ENCODE results near the gene AOPEP. TPM values are rescaled to one million over a fixed set of nuclear protein-coding genes. Genes with fewer than 3 reads are reported as not detected.

Gene AOPEP
- total and polyA plus RNA-seq, 2 donors (not counting 1 experiment from before 2014, with no cell fraction given) = 66.1 to 94.1 TPM

DNA sequence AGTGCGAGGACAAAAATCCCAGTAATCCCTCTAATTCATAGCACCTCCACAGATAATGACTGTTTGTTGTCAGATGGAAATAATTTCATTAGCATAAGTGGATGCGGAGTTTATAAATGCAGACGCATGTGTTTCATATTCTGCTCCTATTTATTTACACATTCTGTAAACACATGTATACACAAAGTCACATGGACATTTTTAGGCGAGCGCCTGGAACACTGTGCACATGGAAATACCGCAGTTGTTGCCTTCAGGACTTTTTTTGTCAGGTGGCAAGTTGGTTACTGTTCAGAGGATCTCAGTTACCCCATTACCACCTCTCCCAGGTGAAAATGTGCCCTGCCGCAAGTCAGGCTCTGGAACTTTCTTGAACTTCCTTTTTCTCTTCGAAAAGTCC is 46.9 kb upstream of the AOPEP start:
- no peak for TF ChIP-seq EZH2 (IDR thresholded peaks at IDR 0.05; ENCODE audit: low read length, missing control alignments)
- TF ChIP-seq, protein P1, sequence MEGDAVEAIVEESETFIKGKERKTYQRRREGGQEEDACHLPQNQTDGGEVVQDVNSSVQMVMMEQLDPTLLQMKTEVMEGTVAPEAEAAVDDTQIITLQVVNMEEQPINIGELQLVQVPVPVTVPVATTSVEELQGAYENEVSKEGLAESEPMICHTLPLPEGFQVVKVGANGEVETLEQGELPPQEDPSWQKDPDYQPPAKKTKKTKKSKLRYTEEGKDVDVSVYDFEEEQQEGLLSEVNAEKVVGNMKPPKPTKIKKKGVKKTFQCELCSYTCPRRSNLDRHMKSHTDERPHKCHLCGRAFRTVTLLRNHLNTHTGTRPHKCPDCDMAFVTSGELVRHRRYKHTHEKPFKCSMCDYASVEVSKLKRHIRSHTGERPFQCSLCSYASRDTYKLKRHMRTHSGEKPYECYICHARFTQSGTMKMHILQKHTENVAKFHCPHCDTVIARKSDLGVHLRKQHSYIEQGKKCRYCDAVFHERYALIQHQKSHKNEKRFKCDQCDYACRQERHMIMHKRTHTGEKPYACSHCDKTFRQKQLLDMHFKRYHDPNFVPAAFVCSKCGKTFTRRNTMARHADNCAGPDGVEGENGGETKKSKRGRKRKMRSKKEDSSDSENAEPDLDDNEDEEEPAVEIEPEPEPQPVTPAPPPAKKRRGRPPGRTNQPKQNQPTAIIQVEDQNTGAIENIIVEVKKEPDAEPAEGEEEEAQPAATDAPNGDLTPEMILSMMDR (conservative IDR thresholded peaks at IDR 0.05 in 1 of 2, IDR thresholded peaks at IDR 0.05 in 1 of 2; ENCODE audit: low read depth in 1 of 2, low read length in 2 of 2) = no peak
- no peaks in the 10 kb centered on the region for H3K9me3 ChIP-seq (ENCODE audit: control insufficient read depth, insufficient read depth, low read depth, low read length)
- H3K27ac ChIP-seq (ENCODE audit: insufficient read depth, low read length) = no peak overlapping the region
- no peaks in the 10 kb centered on the region for H3K4me1 ChIP-seq (ENCODE audit: control insufficient read depth, extremely low read depth, insufficient read depth, low read length)
- H3K79me2 ChIP-seq (ENCODE audit: control insufficient read depth, insufficient read depth, low read length) = no peaks in the 10 kb centered on the region
- no peak overlapping the region for H3K4me2 ChIP-seq (ENCODE audit: extremely low read depth, insufficient read depth, low read length)
- H2AFZ ChIP-seq (ENCODE audit: low read length) = no peak overlapping the region
- H3K4me3 ChIP-seq (replicated peaks in 1 of 4; ENCODE audit: control extremely low read depth in 1 of 4, insufficient read depth in 1 of 4, low read depth in 3 of 4, low read length in 4 of 4) = no peak overlapping the region
- H3K9ac ChIP-seq (ENCODE audit: insufficient read depth, low read length) = no peak overlapping the region
- no peak for DNase-seq (ENCODE audit: low read depth in 2 of 2)
- no peaks in the 10 kb centered on the region for H3K36me3 ChIP-seq (ENCODE audit: control insufficient read depth, insufficient read depth, low read length)
- H4K20me1 ChIP-seq (ENCODE audit: control insufficient read depth, extremely low read depth, insufficient read depth, low read length) = no peaks in the 10 kb centered on the region
- no peaks in the 10 kb centered on the region for H3K27me3 ChIP-seq (ENCODE audit: control insufficient read depth, insufficient read depth, low read length)

DNA sequence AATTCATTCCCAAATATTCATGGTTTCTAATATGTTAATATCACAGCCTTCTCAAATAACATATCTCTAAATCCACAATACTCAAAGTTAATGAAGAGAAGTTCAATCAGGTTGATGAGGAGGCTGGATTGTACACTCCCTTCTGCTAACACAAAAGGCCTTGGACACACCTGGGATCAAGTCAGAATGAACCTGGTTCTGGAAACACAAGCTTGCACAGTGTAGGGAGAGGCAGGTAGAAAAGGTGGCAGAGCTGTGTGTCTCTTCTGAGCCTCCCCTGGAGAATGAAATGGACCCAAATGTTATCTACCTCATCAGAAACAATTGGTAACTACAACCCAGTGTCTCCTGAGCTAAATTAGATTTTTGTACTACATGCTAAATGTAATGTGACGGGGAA is 46.5 kb upstream of the AOPEP start:
- H4K20me1 ChIP-seq (ENCODE audit: control insufficient read depth, extremely low read depth, insufficient read depth, low read length) = no peaks in the 10 kb centered on the region
- no peak overlapping the region for H3K4me2 ChIP-seq (ENCODE audit: extremely low read depth, insufficient read depth, low read length)
- DNase-seq (ENCODE audit: low read depth in 2 of 2) = no peak
- H2AFZ ChIP-seq (ENCODE audit: low read length) = no peak overlapping the region
- H3K9me3 ChIP-seq (ENCODE audit: control insufficient read depth, insufficient read depth, low read depth, low read length) = no peaks in the 10 kb centered on the region
- H3K27me3 ChIP-seq (ENCODE audit: control insufficient read depth, insufficient read depth, low read length) = no peaks in the 10 kb centered on the region
- no peaks in the 10 kb centered on the region for H3K4me1 ChIP-seq (ENCODE audit: control insufficient read depth, extremely low read depth, insufficient read depth, low read length)
- H3K9ac ChIP-seq (ENCODE audit: insufficient read depth, low read length) = no peak overlapping the region
- no peak overlapping the region for H3K4me3 ChIP-seq (replicated peaks in 1 of 4; ENCODE audit: control extremely low read depth in 1 of 4, insufficient read depth in 1 of 4, low read depth in 3 of 4, low read length in 4 of 4)
- H3K79me2 ChIP-seq (ENCODE audit: control insufficient read depth, insufficient read depth, low read length) = no peaks in the 10 kb centered on the region
- TF ChIP-seq EZH2 (IDR thresholded peaks at IDR 0.05; ENCODE audit: low read length, missing control alignments) = no peak
- TF ChIP-seq, protein P1 (conservative IDR thresholded peaks at IDR 0.05 in 1 of 2, IDR thresholded peaks at IDR 0.05 in 1 of 2; ENCODE audit: low read depth in 1 of 2, low read length in 2 of 2) = no peak
- no peak overlapping the region for H3K27ac ChIP-seq (ENCODE audit: insufficient read depth, low read length)
- H3K36me3 ChIP-seq (ENCODE audit: control insufficient read depth, insufficient read depth, low read length) = no peaks in the 10 kb centered on the region

DNA sequence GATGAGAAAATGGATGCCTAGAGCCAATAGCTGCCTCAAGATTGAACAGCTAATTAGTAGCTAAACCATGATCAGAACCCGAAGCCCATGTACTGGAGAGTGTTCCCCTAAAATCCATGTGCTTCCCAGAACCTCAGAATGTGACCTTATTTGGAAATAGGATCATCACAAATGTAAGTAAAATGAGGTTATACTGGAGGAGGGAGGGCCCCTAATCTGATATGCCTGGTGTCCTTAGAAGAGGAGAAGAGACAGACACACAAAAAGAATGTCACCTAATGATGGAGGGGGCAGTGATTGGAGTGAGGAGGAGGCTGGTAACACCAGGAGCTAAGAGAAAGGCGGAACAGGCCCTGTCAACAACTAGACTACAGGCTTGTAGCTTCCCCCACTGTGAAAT is 45.9 kb upstream of the AOPEP start:
- Histone ChIP-seq H3K9me3 (ENCODE audit: control insufficient read depth, insufficient read depth, low read depth, low read length) (no peaks in the 10 kb centered on the region), H3K9ac (ENCODE audit: insufficient read depth, low read length) (no peak overlapping the region), H3K36me3 (ENCODE audit: control insufficient read depth, insufficient read depth, low read length) (no peaks in the 10 kb centered on the region), H3K27ac (ENCODE audit: insufficient read depth, low read length) (no peak overlapping the region), H3K4me2 (ENCODE audit: extremely low read depth, insufficient read depth, low read length) (no peak overlapping the region), H3K4me3 (replicated peaks in 1 of 4; ENCODE audit: control extremely low read depth in 1 of 4, insufficient read depth in 1 of 4, low read depth in 3 of 4, low read length in 4 of 4) (no peak overlapping the region), H3K79me2 (ENCODE audit: control insufficient read depth, insufficient read depth, low read length) (no peaks in the 10 kb centered on the region), H3K27me3 (ENCODE audit: control insufficient read depth, insufficient read depth, low read length) (no peaks in the 10 kb centered on the region), H3K4me1 (ENCODE audit: control insufficient read depth, extremely low read depth, insufficient read depth, low read length) (no peaks in the 10 kb centered on the region), H2AFZ (ENCODE audit: low read length) (no peak overlapping the region), H4K20me1 (ENCODE audit: control insufficient read depth, extremely low read depth, insufficient read depth, low read length) (no peaks in the 10 kb centered on the region)
- TF ChIP-seq EZH2 (IDR thresholded peaks at IDR 0.05; ENCODE audit: low read length, missing control alignments) = no peak
- TF ChIP-seq, protein P1 (conservative IDR thresholded peaks at IDR 0.05 in 1 of 2, IDR thresholded peaks at IDR 0.05 in 1 of 2; ENCODE audit: low read depth in 1 of 2, low read length in 2 of 2) = no peak
- no peak for DNase-seq (ENCODE audit: low read depth in 2 of 2)
